ENCODE measurements around the gene TRDN. TPM values are rescaled to one million over a fixed set of nuclear protein-coding genes. Genes with fewer than 3 reads are reported as not detected.
"Not testable (repeated sequence)": the region's sequence is repeated elsewhere in the genome, so short reads cannot be mapped to it uniquely, and the experiment has no call there.

TRDN gene
- total RNA-seq, 2 donors from 2014 or later = 1.9 to 2.2 TPM

DNA sequence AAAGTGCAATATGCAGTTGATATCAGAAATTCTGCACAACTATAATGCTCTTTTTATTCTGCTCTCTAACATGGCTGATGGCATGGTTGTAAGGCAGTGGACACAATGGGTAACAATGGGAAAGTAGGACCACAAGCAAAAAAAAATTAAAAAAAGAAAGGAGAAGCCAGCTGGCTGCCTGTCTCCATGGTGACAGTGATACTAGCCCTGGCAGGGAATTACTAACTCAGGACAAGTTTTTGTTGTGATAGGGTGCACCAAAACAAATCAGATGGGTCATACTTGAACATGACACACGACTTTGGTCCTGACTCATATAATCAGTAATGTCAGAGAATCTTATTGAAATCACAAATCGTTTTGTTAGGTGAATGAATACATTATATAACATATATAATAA, 169.4 kb downstream of the TRDN start:
- 78% methylated on average over 2 of the region's 2 CpGs for WGBS
- Histone ChIP-seq H3K27ac (no peak overlapping the region), H3K4me1 (replicated peaks) (no peaks in the 10 kb centered on the region), H3K9me3 (no peaks in the 10 kb centered on the region), H3K36me3 (no peaks in the 10 kb centered on the region), H3K27me3 (replicated peaks; ENCODE audit: insufficient read depth) (no peaks in the 10 kb centered on the region), H3K4me3 (no peak overlapping the region)
- DNase-seq (ENCODE audit: low spot score) = no peak
- TF ChIP-seq POLR2AphosphoS5 (IDR thresholded peaks at IDR 0.05) (no peak), POLR2A (IDR thresholded peaks at IDR 0.05) (no peak), CTCF (IDR thresholded peaks at IDR 0.05) (no peak)
- intact Hi-C loops (cut with DNase I) = no loop called here

DNA sequence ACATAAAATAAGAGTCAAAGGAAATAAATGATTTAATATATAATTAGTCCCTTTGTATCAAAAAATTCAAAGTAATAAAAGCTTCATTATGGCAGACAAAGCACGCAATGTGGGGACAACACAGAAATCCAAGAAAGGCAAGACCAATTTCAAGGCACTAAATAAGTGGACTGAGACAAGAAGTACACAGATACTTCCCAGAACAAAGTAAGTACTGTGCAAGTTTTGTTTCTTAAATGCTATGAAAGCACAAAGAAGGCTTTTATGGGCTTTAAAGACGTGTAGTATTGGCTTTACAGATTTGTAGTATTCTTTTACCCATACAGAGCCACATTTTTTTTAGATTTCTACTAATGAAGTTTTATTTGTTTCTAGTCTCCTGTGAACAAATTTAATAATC, 174.6 kb downstream of the TRDN start:
- no peaks in the 10 kb centered on the region for H3K4me1 ChIP-seq (replicated peaks)
- no peaks in the 10 kb centered on the region for H3K9me3 ChIP-seq
- WGBS = 57% methylated on average over 2 of the region's 2 CpGs
- intact Hi-C loops (cut with DNase I) = no loop called here
- no peak overlapping the region for H3K4me3 ChIP-seq
- H3K27me3 ChIP-seq (replicated peaks; ENCODE audit: insufficient read depth) = no peaks in the 10 kb centered on the region
- H3K27ac ChIP-seq = no peak overlapping the region
- H3K36me3 ChIP-seq = no peaks in the 10 kb centered on the region
- no peak for TF ChIP-seq POLR2A (IDR thresholded peaks at IDR 0.05)
- no peak for TF ChIP-seq POLR2AphosphoS5 (IDR thresholded peaks at IDR 0.05)
- TF ChIP-seq CTCF (IDR thresholded peaks at IDR 0.05) = no peak
- DNase-seq (ENCODE audit: low spot score) = no peak

DNA sequence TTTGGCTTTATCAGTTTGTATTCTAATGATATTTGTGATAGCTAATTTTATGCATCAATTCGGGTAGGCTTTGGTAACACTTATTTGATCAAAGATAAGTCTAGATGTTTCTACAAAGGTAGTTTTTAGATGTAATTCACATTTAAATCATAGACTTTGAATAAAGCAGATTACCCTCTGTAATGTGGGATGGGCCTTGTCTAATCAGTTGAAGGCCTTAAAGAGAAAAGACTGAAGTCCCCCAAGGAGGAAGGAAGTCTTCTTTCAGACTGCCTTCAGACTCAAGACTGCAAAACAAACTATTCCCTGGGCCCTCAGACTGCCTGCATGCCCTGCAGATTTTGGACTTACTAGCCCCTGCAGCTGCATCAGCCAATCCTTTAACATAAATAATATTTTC, 178.5 kb downstream of the TRDN start:
- Histone ChIP-seq H3K27ac (no peak overlapping the region), H3K4me1 (replicated peaks) (no peaks in the 10 kb centered on the region), H3K4me3 (no peak overlapping the region), H3K27me3 (replicated peaks; ENCODE audit: insufficient read depth) (no peaks in the 10 kb centered on the region), H3K9me3 (no peaks in the 10 kb centered on the region), H3K36me3 (no peaks in the 10 kb centered on the region)
- intact Hi-C loops (cut with DNase I) = no loop called here
- 100% methylated on average over 1 of the region's 1 CpG for WGBS
- DNase-seq (ENCODE audit: low spot score) = no peak
- TF ChIP-seq POLR2A (IDR thresholded peaks at IDR 0.05) (no peak), CTCF (IDR thresholded peaks at IDR 0.05) (no peak), POLR2AphosphoS5 (IDR thresholded peaks at IDR 0.05) (no peak)

- H3K4me1 ChIP-seq (replicated peaks) = no peaks in the 10 kb centered on the region
- 57% methylated on average over 3 of the region's 3 CpGs for WGBS
- H3K9me3 ChIP-seq = no peaks in the 10 kb centered on the region
- no peaks in the 10 kb centered on the region for H3K36me3 ChIP-seq
- intact Hi-C loops (cut with DNase I) = no loop called here
- no peak overlapping the region for H3K27ac ChIP-seq
- TF ChIP-seq CTCF (IDR thresholded peaks at IDR 0.05) (no peak), POLR2AphosphoS5 (IDR thresholded peaks at IDR 0.05) (no peak)
- DNase-seq (ENCODE audit: low spot score) = no peak
- no peak overlapping the region for H3K4me3 ChIP-seq
- no peaks in the 10 kb centered on the region for H3K27me3 ChIP-seq (replicated peaks; ENCODE audit: insufficient read depth)
These were observed 179.9 kb downstream of the TRDN start for GRCh38 chr6:123456836-123457235.

GRCh38 chr6:123454448-123454847, 182.3 kb downstream of the TRDN start:
- H3K4me1 ChIP-seq (replicated peaks) = no peaks in the 10 kb centered on the region
- no peaks in the 10 kb centered on the region for H3K27me3 ChIP-seq (replicated peaks; ENCODE audit: insufficient read depth)
- H3K9me3 ChIP-seq = no peaks in the 10 kb centered on the region
- TF ChIP-seq POLR2A (IDR thresholded peaks at IDR 0.05) (no peak), CTCF (IDR thresholded peaks at IDR 0.05) (no peak), POLR2AphosphoS5 (IDR thresholded peaks at IDR 0.05) (no peak)
- intact Hi-C loops (cut with DNase I) = no loop called here
- DNase-seq (ENCODE audit: low spot score) = no peak
- no peak overlapping the region for H3K27ac ChIP-seq
- 96% methylated on average over 3 of the region's 3 CpGs for WGBS
- H3K36me3 ChIP-seq = no peaks in the 10 kb centered on the region
- no peak overlapping the region for H3K4me3 ChIP-seq

DNA sequence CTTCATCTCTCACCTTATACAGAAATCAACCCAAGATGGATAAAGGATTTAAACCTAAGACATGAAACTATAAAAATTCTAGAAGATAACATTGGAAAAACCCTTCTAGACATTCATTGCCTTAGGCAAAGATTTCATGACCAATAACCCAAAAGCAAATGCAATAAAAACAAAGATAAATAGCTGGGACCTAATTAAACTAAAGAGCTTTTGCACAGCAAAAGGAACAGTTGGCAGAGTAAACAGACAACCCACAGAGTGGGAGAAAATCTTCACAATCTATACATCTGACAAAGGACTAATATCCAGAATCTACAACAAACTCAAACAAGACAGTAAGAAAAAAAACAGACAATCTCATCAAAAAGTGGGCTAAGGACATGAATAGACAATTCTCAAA, 183.7 kb downstream of the TRDN start:
- H3K4me1 ChIP-seq (replicated peaks); DNase-seq (ENCODE audit: low spot score); intact Hi-C loops (cut with DNase I); H3K27me3 ChIP-seq (replicated peaks; ENCODE audit: insufficient read depth); H3K27ac ChIP-seq; H3K9me3 ChIP-seq; H3K36me3 ChIP-seq; H3K4me3 ChIP-seq: not testable (repeated sequence)
